HepG2 (cell line): ENCODE measurements around the gene LIPT2. TPM values are rescaled to one million over a fixed set of nuclear protein-coding genes. Genes with fewer than 3 reads are reported as not detected.

Experiments used
- CBX2 ChIP-seq, 2 experiments: fragments of 200-600 bp in 1 of 2; sonication (generic); formaldehyde crosslinking in 1 of 2; IDR thresholded peaks; 2 replicates each; pipeline versions ENCODE4 v1.7.0 to v1.8.1; 2018 to 2022; ENCODE audit warnings: low read depth in 2 of 2, low read length in 1 of 2, mild to moderate bottlenecking in 1 of 2, missing genetic modification reagents in 1 of 2
- SIX1 ChIP-seq: sonication (generic); formaldehyde crosslinking; IDR thresholded peaks from 2 replicates; pipeline ENCODE4 v1.4.0; 2020; ENCODE audit warnings: missing genetic modification reagents, borderline replicate concordance
- YY1 ChIP-seq: IDR thresholded peaks from 2 replicates; pipeline ENCODE4 v1.6.1; 2011; ENCODE audit warnings: low read length, low read depth, moderate library complexity, mild to moderate bottlenecking; ENCODE audit not compliant: insufficient read depth, insufficient replicate concordance
- ZNF839 ChIP-seq: sonication (generic); formaldehyde crosslinking; IDR thresholded peaks from 2 replicates; pipeline ENCODE4 v1.4.0; 2020; ENCODE audit warnings: missing genetic modification reagents, mild to moderate bottlenecking, borderline replicate concordance
- polyA plus RNA-seq, 8 experiments: library from polyadenylated mRNA; depleted of rRNA in 3 of 8; stranded (reverse) in 7 of 8; unstranded in 1 of 8; fragments of >200 nt; fragmentation: Illumina TruSeq in 4 of 8; extraction: Trizol in 4 of 8; gene quantifications; 2 replicates each; pipeline versions ENCODE4 v1.2.1 to v1.2.3, GENCODE V29; 2011 to 2016; ENCODE audit warnings: low read depth in 4 of 8, missing spikeins in 1 of 8, mixed read lengths in 1 of 8; ENCODE audit not compliant: insufficient read depth in 1 of 8
- small RNA-seq, 3 experiments: library from RNA; depleted of rRNA; stranded (forward); fragments of <200 nt; gene quantifications; one replicate each; pipeline ENCODE3, GENCODE V24; 2012; ENCODE audit warnings: low read depth in 2 of 3, low replicate concordance in 1 of 3; ENCODE audit not compliant: insufficient read length in 3 of 3, insufficient read depth in 2 of 3
- total RNA-seq, 5 experiments: library from RNA; depleted of rRNA; stranded (reverse); fragments of >200 nt; fragmentation: Illumina TruSeq; extraction: Trizol; gene quantifications; 2 replicates each; pipeline ENCODE4 v1.2.3, GENCODE V29; 2016; ENCODE audit warnings: low read depth in 1 of 5
- TF ChIP-seq, protein P1 (sequence below): sonication (generic); formaldehyde crosslinking; IDR thresholded peaks from 2 replicates; pipeline ENCODE4 v1.8.0; 2022; ENCODE audit warnings: missing genetic modification reagents, mild to moderate bottlenecking, borderline replicate concordance
- TF ChIP-seq, protein P2 (sequence below): sonication (generic); formaldehyde crosslinking; IDR thresholded peaks from 2 replicates; pipeline ENCODE4 v1.8.0; 2023; ENCODE audit warnings: mild to moderate bottlenecking, missing genetic modification reagents

Gene LIPT2
- total and polyA plus RNA-seq, 2 of the 13 experiments (the other 11 are each of a cell fraction or from before 2014, with no cell fraction given), result 3.0 to 5.6 TPM

DNA sequence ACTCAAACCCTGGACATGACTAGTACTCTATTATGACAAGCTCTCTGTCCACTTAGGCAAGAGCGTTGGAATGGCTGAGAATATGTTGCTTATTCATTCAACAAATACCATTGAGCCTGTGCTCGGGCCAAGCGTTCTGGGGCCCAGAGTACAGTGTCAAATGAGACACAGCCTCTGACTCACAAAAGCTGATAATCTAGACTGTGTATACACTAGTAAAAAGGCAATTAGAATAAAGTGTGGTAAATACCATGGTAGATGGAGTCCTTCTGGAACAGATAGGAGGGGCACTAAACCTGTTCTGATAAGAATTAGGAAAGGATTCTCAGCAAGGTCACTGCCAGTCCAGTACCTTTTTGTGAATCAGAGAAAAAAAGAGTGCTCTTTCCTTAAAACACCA is 50.9 kb downstream of the LIPT2 start (continued):
- TF ChIP-seq, protein P1, sequence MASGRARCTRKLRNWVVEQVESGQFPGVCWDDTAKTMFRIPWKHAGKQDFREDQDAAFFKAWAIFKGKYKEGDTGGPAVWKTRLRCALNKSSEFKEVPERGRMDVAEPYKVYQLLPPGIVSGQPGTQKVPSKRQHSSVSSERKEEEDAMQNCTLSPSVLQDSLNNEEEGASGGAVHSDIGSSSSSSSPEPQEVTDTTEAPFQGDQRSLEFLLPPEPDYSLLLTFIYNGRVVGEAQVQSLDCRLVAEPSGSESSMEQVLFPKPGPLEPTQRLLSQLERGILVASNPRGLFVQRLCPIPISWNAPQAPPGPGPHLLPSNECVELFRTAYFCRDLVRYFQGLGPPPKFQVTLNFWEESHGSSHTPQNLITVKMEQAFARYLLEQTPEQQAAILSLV, result no peak
- TF ChIP-seq, protein P2, sequence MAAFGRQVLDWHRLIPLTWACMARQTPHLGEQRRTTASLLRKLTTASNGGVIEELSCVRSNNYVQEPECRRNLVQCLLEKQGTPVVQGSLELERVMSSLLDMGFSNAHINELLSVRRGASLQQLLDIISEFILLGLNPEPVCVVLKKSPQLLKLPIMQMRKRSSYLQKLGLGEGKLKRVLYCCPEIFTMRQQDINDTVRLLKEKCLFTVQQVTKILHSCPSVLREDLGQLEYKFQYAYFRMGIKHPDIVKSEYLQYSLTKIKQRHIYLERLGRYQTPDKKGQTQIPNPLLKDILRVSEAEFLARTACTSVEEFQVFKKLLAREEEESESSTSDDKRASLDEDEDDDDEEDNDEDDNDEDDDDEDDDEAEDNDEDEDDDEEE, result no peak
- TF ChIP-seq YY1, result no peak
- TF ChIP-seq SIX1 (CRISPR knock-in tag), result no peak
- no peak for TF ChIP-seq ZNF839 (CRISPR knock-in tag)
- TF ChIP-seq CBX2 (IDR thresholded peaks at IDR 0.05; ENCODE audit: low read depth, low read length), result no peak
- no peak for TF ChIP-seq CBX2 (CRISPR knock-in tag; IDR thresholded peaks at IDR 0.05; ENCODE audit: low read depth)

Small RNAs within 50 kb of the gene (small RNA-seq; reads per million reads assigned to genes)
- 0 reads per million in 3 experiments for gene CYCSP27

Other genes with a start within 250 kb of the LIPT2 start
- not detected in 2 replicates for gene P4HA3, start 182.1 kb downstream of the LIPT2 start, total RNA-seq (2016; rRNA removed; fragmentation: Illumina TruSeq; extraction: Trizol)
- not detected in 2 replicates for gene P4HA3, start 182.1 kb downstream of the LIPT2 start, polyA plus RNA-seq (2011; rRNA removed)
- gene PGM2L1, start 95.3 kb downstream of the LIPT2 start, total RNA-seq (2016; rRNA removed; fragmentation: Illumina TruSeq; extraction: Trizol), result 1.2 and 2.1 TPM in 2 replicates
- 0.57 and 0.63 TPM in 2 replicates for gene PGM2L1, start 95.3 kb downstream of the LIPT2 start, polyA plus RNA-seq (2011; rRNA removed)
- gene KCNE3, start 26.2 kb downstream of the LIPT2 start, total RNA-seq (2016; rRNA removed; fragmentation: Illumina TruSeq; extraction: Trizol), result 0.33 and 0.41 TPM in 2 replicates
- 2.2 and 2.3 TPM in 2 replicates for gene KCNE3, start 26.2 kb downstream of the LIPT2 start, polyA plus RNA-seq (2011; rRNA removed)
- 18.9 and 23.7 TPM in 2 replicates for gene POLD3, start 98.9 kb upstream of the LIPT2 start, total RNA-seq (2016; rRNA removed; fragmentation: Illumina TruSeq; extraction: Trizol)
- gene POLD3, start 98.9 kb upstream of the LIPT2 start, polyA plus RNA-seq (2011; rRNA removed), result 5.1 and 6.3 TPM in 2 replicates
- gene CHRDL2, start 237.7 kb upstream of the LIPT2 start, total RNA-seq (2016; rRNA removed; fragmentation: Illumina TruSeq; extraction: Trizol), result not detected in 2 replicates
- 0.04 TPM in 1 of 2 replicates, not detected in the other for gene CHRDL2, start 237.7 kb upstream of the LIPT2 start, polyA plus RNA-seq (2011; rRNA removed)